Gastroesophageal sphincter (tissue), 3 donors: ENCODE data around the gene FBP1.

ENCODE experiments used
- CTCF ChIP-seq, 4 experiments: fragments of 200-600 bp in 2 of 4; fragments of 450-650 bp in 2 of 4; sonication (generic) in 1 of 4; IDR thresholded peaks; one replicate each; pipeline ENCODE4 v1.5.1; 2017 to 2019; ENCODE audit warnings: antibody characterized with exemption in 4 of 4, mild to moderate bottlenecking in 2 of 4, moderate library complexity in 2 of 4
- EP300 ChIP-seq: sonication (generic); formaldehyde crosslinking; IDR thresholded peaks from one replicate; pipeline ENCODE4 v1.6.1; 2017; ENCODE audit warnings: antibody characterized with exemption, mild to moderate bottlenecking
- POLR2A ChIP-seq, 2 donors: fragments of 450-650 bp; IDR thresholded peaks; one replicate each; pipeline ENCODE4 v1.6.1; 2017; ENCODE audit warnings: antibody characterized with exemption in 2 of 2, mild to moderate bottlenecking in 2 of 2, moderate library complexity in 1 of 2
- POLR2AphosphoS5 ChIP-seq: sonication (generic); formaldehyde crosslinking; IDR thresholded peaks from one replicate; pipeline ENCODE4 v1.6.1; 2017; ENCODE audit warnings: antibody characterized with exemption

- TF ChIP-seq CTCF (IDR thresholded peaks at IDR 0.05) (no peak), POLR2AphosphoS5 (no peak), POLR2A (IDR thresholded peaks at IDR 0.05) (no peak), EP300 (no peak)
These were observed 15.0 kb upstream of the FBP1 start for GRCh38 chr9:94654165-94654894.
